HG03060 (cell line): ENCODE measurements around the gene NPTX1.
"Not testable (repeated sequence)": the region's sequence is repeated elsewhere in the genome, so short reads cannot be mapped to it uniquely, and the experiment has no call there.

Experiments used
- ATAC-seq: cut with Tn5 transposase; IDR thresholded peaks from one replicate; pipeline ENCODE4 v1.9.1; 2021; ENCODE audit warnings: low read depth, moderate number of reproducible peaks; ENCODE audit not compliant: unreplicated experiment

NPTX1 gene, protein sequence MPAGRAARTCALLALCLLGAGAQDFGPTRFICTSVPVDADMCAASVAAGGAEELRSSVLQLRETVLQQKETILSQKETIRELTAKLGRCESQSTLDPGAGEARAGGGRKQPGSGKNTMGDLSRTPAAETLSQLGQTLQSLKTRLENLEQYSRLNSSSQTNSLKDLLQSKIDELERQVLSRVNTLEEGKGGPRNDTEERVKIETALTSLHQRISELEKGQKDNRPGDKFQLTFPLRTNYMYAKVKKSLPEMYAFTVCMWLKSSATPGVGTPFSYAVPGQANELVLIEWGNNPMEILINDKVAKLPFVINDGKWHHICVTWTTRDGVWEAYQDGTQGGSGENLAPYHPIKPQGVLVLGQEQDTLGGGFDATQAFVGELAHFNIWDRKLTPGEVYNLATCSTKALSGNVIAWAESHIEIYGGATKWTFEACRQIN

DNA sequence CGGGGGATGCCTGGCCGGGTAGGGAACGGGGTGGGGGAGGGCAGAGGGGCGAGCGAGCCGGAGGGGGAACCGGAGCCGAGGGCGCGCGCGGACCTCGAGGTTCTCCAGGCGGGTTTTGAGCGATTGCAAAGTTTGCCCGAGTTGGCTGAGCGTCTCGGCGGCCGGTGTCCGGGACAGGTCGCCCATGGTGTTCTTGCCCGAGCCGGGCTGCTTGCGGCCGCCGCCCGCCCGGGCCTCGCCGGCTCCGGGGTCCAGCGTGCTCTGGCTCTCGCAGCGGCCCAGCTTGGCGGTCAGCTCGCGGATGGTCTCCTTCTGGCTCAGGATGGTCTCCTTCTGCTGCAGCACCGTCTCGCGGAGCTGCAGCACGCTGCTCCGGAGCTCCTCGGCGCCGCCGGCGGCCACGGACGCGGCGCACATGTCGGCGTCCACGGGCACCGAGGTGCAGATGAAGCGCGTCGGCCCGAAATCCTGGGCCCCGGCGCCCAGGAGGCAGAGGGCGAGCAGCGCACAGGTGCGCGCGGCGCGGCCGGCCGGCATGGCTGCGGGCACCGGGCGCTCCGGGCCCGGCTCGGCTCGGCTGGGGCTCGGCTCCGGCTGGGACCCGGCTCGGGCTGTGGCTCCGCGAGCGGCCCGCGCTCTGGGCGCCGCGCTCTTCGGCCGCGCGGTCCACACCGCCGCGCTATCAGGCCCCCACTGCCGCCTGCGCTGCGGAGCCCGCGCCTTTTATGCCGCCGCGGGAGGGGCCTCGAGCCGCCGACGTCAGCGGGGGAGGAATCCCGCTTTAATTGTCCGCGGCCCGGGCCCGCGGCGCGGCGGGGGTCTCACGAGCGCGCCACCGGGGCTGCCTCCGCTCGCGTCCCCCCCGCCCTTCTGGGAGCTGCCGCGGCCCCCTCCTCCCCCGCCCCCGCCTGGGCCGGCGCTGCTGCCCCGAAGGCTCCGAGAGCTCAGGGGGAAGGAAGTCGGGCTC is at the start of gene NPTX1:
TSS of gene NPTX1 (minus strand) at position 698 of the 967 bp plus-strand sequence. CDS start at position 537, 161 bp downstream.
- no peak for ATAC-seq

DNA sequence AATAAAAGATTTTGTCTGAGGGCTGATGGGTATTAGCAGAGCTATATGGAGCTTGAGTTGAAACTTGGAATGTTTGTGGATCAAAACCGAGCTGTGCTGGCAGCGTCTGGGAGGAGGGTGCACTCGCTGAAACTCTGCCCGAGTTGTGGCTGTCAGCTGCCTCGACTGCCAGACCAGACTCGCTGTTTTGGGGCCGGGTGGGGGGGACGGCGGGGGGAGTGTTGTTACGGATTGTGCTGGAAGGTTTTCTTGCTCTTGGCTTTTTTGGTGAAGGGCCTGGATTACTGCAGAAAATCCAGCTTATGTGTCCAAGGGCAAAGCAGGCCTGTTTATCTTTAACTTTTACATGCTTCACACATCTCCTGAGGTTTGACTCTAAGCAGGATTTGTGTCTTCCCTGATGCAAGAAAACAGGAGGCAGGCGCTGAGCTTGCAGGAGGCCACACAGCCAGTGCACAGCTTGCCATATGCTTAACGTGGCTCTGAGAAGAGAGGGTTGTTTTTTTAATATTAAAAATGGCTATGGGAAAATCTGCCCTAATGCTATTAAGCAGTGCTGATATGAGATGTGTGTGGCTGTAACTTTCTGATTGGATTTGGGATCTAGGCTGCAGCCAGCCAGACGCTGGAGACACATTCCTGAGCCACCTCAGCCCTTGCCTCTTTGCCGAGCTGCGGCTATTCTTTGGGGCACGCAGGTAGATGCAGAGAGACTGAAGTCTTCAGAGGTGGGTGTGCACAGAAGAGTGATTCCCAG is 47.7 kb upstream of the NPTX1 start:
- no peak for ATAC-seq

DNA sequence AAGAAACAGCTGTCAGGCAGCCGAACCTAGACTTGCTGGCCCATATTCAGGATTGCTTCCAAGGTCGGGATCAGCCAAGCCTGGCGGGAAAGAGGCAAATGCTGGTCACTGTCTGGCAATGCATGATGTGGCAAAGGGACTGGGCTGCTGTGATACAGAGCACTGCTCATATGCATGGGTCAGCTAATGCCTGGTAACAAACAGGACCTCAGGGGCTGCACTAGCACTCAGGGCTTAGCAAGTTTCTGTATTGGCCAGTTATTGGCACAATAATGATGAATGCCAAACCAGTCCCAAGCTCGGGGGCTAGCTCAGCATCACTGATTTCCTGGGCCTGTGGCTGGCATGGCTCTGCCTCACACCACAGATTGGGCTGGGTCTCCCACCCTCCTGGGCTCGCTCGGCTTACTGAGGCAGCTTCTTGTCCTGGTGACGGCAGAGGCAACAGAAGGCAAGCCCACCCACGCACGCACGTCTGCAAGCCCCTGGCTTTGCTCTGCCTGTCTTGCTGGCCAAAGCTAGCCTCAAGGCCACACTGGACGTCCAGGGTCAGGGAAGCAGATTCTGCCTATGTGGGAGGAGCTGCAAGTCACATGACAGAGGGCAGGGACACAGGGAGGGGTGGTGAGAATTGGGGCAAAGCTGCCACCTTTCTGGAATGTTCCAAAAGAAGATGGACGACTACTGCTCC is 46.8 kb upstream of the NPTX1 start:
- ATAC-seq: no peak

DNA sequence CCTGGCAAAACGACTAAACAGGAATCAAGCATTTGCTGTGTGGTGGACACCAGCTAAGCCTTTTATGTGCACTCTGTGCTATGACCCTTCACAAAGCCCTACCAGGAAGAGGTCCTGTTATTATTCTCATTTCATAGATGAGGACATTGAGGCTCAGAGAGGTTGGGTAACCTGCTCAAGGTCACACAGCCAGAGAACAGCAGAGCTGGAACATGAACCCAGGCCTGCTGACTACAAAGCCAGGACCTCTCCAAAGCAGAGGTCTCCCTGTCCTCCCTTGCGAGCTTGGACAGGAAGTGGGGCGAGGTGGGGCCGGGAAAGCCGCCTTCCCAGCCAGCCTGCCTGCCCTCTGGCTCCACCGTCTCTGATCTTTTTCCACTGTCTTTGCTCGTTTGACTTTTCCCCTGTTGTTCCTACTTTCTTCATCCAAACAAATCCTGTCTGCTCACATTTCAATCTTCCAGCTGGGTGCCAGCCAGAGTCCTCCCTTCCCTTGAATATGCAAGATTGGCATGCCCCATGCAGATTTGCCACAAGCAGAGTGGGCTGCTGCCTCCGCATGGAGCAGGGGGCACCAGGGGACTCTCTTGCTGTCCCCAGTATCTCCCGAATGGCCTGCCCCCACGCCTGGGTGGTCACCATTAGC is 44.5 kb upstream of the NPTX1 start:
- ATAC-seq: no peak

- no peak for ATAC-seq
Observed at GRCh38 chr17:80519091-80519781, 42.8 kb upstream of the NPTX1 start.

GRCh38 chr17:80518392-80518791 is 42.0 kb upstream of the NPTX1 start:
- no peak for ATAC-seq

- ATAC-seq: no peak
Observed at GRCh38 chr17:80517641-80518040, 41.2 kb upstream of the NPTX1 start.

- ATAC-seq: no peak
Observed at GRCh38 chr17:80516171-80516932, 39.9 kb upstream of the NPTX1 start.

- no peak for ATAC-seq
Observed at GRCh38 chr17:80513892-80514291, 37.5 kb upstream of the NPTX1 start.

DNA sequence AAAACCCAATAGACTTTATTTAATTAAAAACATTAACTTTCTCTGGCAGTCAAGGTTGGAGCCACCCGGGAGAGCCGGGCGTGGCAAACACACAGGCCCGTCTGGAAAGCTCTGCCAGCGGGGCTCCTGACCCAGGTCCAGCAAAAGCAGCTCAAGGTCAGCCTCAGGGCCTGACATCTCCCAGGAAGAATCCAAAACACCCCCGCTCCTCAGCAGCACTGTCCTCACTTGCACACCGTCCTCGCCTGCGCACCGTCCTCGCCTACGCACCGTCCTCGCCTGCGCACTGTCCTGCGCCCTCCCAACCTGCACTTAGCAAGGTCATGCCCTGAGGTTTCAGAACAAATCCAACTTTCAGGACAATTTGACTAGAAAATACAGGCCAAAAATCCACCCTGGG is 36.8 kb upstream of the NPTX1 start:
- ATAC-seq: no peak

- ATAC-seq: no peak
Observed at GRCh38 chr17:80512233-80512632, 35.8 kb upstream of the NPTX1 start.

DNA sequence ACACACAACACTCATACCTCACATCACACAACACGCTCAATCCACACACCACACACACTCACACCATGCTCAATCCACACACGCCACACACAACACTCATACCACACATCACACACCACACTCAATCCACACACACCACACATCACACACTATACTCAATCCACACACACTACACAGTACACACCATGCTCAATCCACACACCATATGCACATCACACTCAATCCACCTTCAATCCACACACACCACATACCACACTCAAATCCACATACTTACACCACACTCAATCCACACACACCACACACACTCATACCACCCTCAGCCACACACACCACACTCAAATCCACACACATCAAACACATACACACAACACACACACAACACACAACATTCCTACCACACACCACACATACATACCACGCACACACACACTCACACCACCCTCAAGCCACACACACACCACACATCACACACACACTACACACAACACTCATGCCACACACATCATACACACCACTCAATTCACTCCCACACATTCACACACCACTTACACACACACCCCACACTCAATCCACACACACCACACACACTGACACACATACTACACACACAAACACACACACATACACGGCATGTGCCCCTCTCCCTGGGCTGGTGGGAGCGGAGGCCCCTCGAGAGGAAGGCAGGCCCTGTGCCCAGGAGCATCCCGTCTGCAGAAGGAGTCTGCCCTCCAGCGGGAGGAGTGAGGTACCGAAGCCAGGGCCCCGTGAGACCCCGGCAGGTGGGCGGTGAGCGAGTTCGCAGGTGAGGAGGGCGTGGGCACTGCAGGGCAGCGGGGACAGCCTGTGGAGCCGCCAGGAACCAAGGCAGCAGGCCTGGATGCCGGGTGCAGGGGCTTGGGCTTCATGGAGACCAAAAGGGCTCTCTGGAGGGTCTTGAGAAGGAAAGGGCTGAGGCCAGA is 35.1 kb upstream of the NPTX1 start:
- no peak for ATAC-seq

DNA sequence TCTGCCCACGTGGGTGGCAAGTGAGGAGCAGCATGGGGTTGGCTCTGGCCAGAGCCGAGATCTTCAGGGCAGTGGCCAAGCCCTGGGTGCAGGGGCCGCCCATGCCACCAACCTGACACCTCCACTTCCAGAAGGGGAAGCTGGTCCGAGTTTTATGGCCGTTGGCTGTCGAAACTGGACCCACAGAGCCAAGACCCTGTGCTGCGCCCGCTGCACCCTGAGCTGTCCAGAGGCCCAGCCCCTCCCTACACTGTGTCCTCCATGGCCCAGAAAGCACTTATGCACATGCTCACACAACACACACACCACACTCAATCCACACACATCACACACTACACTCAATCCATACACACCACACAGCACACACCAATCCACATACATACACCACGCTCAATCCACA is 34.4 kb upstream of the NPTX1 start:
- no peak for ATAC-seq

DNA sequence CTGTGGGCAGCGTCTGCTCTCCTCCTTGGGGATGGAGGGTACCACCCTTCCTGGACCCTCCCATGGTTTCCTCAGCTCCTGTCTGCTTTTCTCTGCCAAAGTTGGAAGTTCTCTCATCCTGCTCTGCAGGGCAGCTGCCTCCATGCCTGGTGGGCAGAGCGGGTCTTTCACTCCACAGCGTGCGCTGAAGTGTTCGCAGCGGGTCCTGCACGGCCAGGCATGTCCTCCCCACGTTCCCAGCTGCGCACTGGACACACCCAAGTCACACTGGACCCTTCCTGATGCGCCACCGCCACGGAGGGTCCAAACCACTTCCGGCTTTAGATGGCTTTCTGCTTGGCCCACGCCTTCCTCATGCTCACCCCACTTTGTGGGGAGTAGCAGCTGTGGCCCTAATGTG is 33.7 kb upstream of the NPTX1 start:
- ATAC-seq: no peak

DNA sequence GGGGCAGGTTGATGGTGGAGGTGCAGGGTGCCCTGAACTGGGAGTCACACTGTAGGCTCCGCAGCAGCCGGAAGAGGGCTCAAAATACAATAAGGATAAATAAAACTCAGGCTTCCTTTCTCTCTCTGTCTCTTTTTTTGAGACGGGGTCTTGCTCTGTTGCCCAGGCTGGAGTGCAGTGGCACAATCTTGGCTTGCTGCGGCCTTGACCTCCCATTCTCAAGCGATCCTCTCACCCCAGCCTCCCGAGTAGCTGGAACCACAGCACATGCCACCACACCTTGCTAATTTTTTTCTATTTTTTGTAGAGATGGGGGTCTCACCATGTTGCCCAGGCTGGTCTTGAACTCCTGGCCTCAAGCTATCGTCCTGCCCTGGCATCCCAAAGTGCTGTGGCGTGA is 32.9 kb upstream of the NPTX1 start:
- no peak for ATAC-seq

DNA sequence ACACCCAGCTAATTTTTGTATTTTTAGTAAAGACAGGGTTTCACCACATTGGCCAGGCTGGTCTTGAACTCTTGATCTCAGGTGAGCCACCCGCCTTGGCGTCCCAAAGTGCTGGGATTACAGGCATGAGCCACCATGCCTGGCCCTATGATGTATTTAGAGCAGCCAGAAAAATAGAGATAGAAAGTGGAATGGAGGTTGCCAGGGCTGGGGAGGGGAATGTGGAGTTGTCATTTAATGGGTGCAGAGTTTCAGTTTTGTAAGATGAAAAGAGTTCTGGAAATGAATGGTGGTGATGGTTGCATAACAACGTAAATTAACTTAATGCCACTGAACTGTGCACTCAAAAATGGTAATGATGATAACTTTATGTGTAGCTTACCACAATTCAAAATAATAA is 31.6 kb upstream of the NPTX1 start:
- no peak for ATAC-seq

- ATAC-seq: not testable (repeated sequence)
Observed at GRCh38 chr17:80507177-80507576, 30.8 kb upstream of the NPTX1 start.
